ENCODE results near the gene EFHC2.
"Not testable (repeated sequence)": the region's sequence is repeated elsewhere in the genome, so short reads cannot be mapped to it uniquely, and the experiment has no call there.

Gene EFHC2

GRCh38 chrX:44253575-44253942, 89.9 kb downstream of the EFHC2 start:
- Histone ChIP-seq H3K36me3 (ENCODE audit: insufficient read depth, low read length) (no peaks in the 10 kb centered on the region), H3K27ac (no peak overlapping the region), H3K9me3 (ENCODE audit: low read depth, low read length) (no peaks in the 10 kb centered on the region), H3K4me3 (no peak overlapping the region), H3K9ac (ENCODE audit: insufficient read length) (no peak overlapping the region)
- DNase-seq (ENCODE audit: low read depth, low spot score), result no peak
- TF ChIP-seq FOXP2 (optimal IDR thresholded peaks at IDR 0.05; ENCODE audit: control extremely low read depth, extremely low read length, insufficient read depth) (no peak), POLR2AphosphoS5 (IDR thresholded peaks at IDR 0.05; ENCODE audit: borderline replicate concordance, low read depth, low read length) (no peak), EZH2 (IDR thresholded peaks at IDR 0.05) (no peak)

- not testable (repeated sequence) for H3K4me3 ChIP-seq; H3K27ac ChIP-seq; H3K36me3 ChIP-seq (ENCODE audit: insufficient read depth, low read length); DNase-seq (ENCODE audit: low read depth, low spot score); H3K9me3 ChIP-seq (ENCODE audit: low read depth, low read length); H3K9ac ChIP-seq (ENCODE audit: insufficient read length)
Observed at GRCh38 chrX:44252688-44253574, 90.5 kb downstream of the EFHC2 start.

- no peaks in the 10 kb centered on the region for H3K9me3 ChIP-seq (ENCODE audit: low read depth, low read length)
- DNase-seq (ENCODE audit: low read depth, low spot score), result no peak
Observed at GRCh38 chrX:44247468-44247867, 96.0 kb downstream of the EFHC2 start.

GRCh38 chrX:44246826-44247225, 96.6 kb downstream of the EFHC2 start:
- no peaks in the 10 kb centered on the region for H3K9me3 ChIP-seq (ENCODE audit: low read depth, low read length)
- DNase-seq (ENCODE audit: low read depth, low spot score), result no peak
- H3K27ac ChIP-seq, result no peak overlapping the region
- H3K9ac ChIP-seq (ENCODE audit: insufficient read length), result no peak overlapping the region
- TF ChIP-seq EZH2 (IDR thresholded peaks at IDR 0.05), result no peak
- TF ChIP-seq FOXP2 (optimal IDR thresholded peaks at IDR 0.05; ENCODE audit: control extremely low read depth, extremely low read length, insufficient read depth), result no peak
- TF ChIP-seq POLR2AphosphoS5 (IDR thresholded peaks at IDR 0.05; ENCODE audit: borderline replicate concordance, low read depth, low read length), result no peak
- H3K36me3 ChIP-seq (ENCODE audit: insufficient read depth, low read length), result no peaks in the 10 kb centered on the region
- H3K4me3 ChIP-seq, result no peak overlapping the region

More at GRCh38 chrX:44247468-44247867, 96.0 kb downstream of the EFHC2 start:
- no peak for TF ChIP-seq EZH2 (IDR thresholded peaks at IDR 0.05)
- TF ChIP-seq POLR2AphosphoS5 (IDR thresholded peaks at IDR 0.05; ENCODE audit: borderline replicate concordance, low read depth, low read length), result no peak
- TF ChIP-seq FOXP2 (optimal IDR thresholded peaks at IDR 0.05; ENCODE audit: control extremely low read depth, extremely low read length, insufficient read depth), result no peak
- Histone ChIP-seq H3K36me3 (ENCODE audit: insufficient read depth, low read length) (no peaks in the 10 kb centered on the region), H3K9ac (ENCODE audit: insufficient read length) (no peak overlapping the region), H3K4me3 (no peak overlapping the region), H3K27ac (no peak overlapping the region)

- no peaks in the 10 kb centered on the region for H3K36me3 ChIP-seq (ENCODE audit: insufficient read depth, low read length)
- no peak overlapping the region for H3K27ac ChIP-seq
- no peak overlapping the region for H3K4me3 ChIP-seq
- no peak overlapping the region for H3K9ac ChIP-seq (ENCODE audit: insufficient read length)
- no peaks in the 10 kb centered on the region for H3K9me3 ChIP-seq (ENCODE audit: low read depth, low read length)
- DNase-seq (ENCODE audit: low read depth, low spot score), result no peak
- no peak for TF ChIP-seq EZH2 (IDR thresholded peaks at IDR 0.05)
- TF ChIP-seq FOXP2 (optimal IDR thresholded peaks at IDR 0.05; ENCODE audit: control extremely low read depth, extremely low read length, insufficient read depth), result no peak
- TF ChIP-seq POLR2AphosphoS5 (IDR thresholded peaks at IDR 0.05; ENCODE audit: borderline replicate concordance, low read depth, low read length), result no peak
Observed at GRCh38 chrX:44245733-44246132, 97.7 kb downstream of the EFHC2 start.

GRCh38 chrX:44244008-44244407, 99.5 kb downstream of the EFHC2 start:
- Histone ChIP-seq H3K36me3 (ENCODE audit: insufficient read depth, low read length) (no peaks in the 10 kb centered on the region), H3K9me3 (ENCODE audit: low read depth, low read length) (no peaks in the 10 kb centered on the region), H3K9ac (ENCODE audit: insufficient read length) (no peak overlapping the region), H3K27ac (no peak overlapping the region), H3K4me3 (no peak overlapping the region)
- no peak for TF ChIP-seq FOXP2 (optimal IDR thresholded peaks at IDR 0.05; ENCODE audit: control extremely low read depth, extremely low read length, insufficient read depth)
- no peak for TF ChIP-seq EZH2 (IDR thresholded peaks at IDR 0.05)
- no peak for TF ChIP-seq POLR2AphosphoS5 (IDR thresholded peaks at IDR 0.05; ENCODE audit: borderline replicate concordance, low read depth, low read length)
- DNase-seq (ENCODE audit: low read depth, low spot score), result no peak

GRCh38 chrX:44241546-44241945, 101.9 kb downstream of the EFHC2 start:
- H3K36me3 ChIP-seq (ENCODE audit: insufficient read depth, low read length), result no peaks in the 10 kb centered on the region
- no peak for DNase-seq (ENCODE audit: low read depth, low spot score)
- no peak overlapping the region for H3K27ac ChIP-seq
- H3K4me3 ChIP-seq, result no peak overlapping the region
- H3K9ac ChIP-seq (ENCODE audit: insufficient read length), result no peak overlapping the region
- H3K9me3 ChIP-seq (ENCODE audit: low read depth, low read length), result no peaks in the 10 kb centered on the region
- TF ChIP-seq FOXP2 (optimal IDR thresholded peaks at IDR 0.05; ENCODE audit: control extremely low read depth, extremely low read length, insufficient read depth), result no peak
- TF ChIP-seq EZH2 (IDR thresholded peaks at IDR 0.05), result no peak
- no peak for TF ChIP-seq POLR2AphosphoS5 (IDR thresholded peaks at IDR 0.05; ENCODE audit: borderline replicate concordance, low read depth, low read length)

GRCh38 chrX:44240036-44240435, 103.4 kb downstream of the EFHC2 start:
- no peak overlapping the region for H3K4me3 ChIP-seq
- no peak overlapping the region for H3K9ac ChIP-seq (ENCODE audit: insufficient read length)
- TF ChIP-seq FOXP2 (optimal IDR thresholded peaks at IDR 0.05; ENCODE audit: control extremely low read depth, extremely low read length, insufficient read depth) (no peak), POLR2AphosphoS5 (IDR thresholded peaks at IDR 0.05; ENCODE audit: borderline replicate concordance, low read depth, low read length) (no peak), EZH2 (IDR thresholded peaks at IDR 0.05) (no peak)
- no peak overlapping the region for H3K27ac ChIP-seq
- H3K9me3 ChIP-seq (ENCODE audit: low read depth, low read length), result no peaks in the 10 kb centered on the region
- H3K36me3 ChIP-seq (ENCODE audit: insufficient read depth, low read length), result no peaks in the 10 kb centered on the region
- DNase-seq (ENCODE audit: low read depth, low spot score), result no peak

- Histone ChIP-seq H3K9ac (ENCODE audit: insufficient read length) (no peak overlapping the region), H3K27ac (no peak overlapping the region), H3K36me3 (ENCODE audit: insufficient read depth, low read length) (no peaks in the 10 kb centered on the region), H3K9me3 (ENCODE audit: low read depth, low read length) (no peaks in the 10 kb centered on the region), H3K4me3 (no peak overlapping the region)
- TF ChIP-seq FOXP2 (optimal IDR thresholded peaks at IDR 0.05; ENCODE audit: control extremely low read depth, extremely low read length, insufficient read depth) (no peak), EZH2 (IDR thresholded peaks at IDR 0.05) (no peak), POLR2AphosphoS5 (IDR thresholded peaks at IDR 0.05; ENCODE audit: borderline replicate concordance, low read depth, low read length) (no peak)
- DNase-seq (ENCODE audit: low read depth, low spot score), result no peak
Observed at GRCh38 chrX:44239036-44239435, 104.4 kb downstream of the EFHC2 start.
